ENCODE data around the gene CRK.
"Not testable (repeated sequence)": the region's sequence is repeated elsewhere in the genome, so short reads cannot be mapped to it uniquely, and the experiment has no call there.

The CRK gene

GRCh38 chr17:1423456-1424135, 32.4 kb downstream of the CRK start:
- DNase-seq (ENCODE audit: low spot score) = no peak

GRCh38 chr17:1422885-1423284, 33.1 kb downstream of the CRK start:
- DNase-seq (ENCODE audit: low spot score) = no peak

- no peak for DNase-seq (ENCODE audit: low spot score)
These were observed 34.6 kb downstream of the CRK start for GRCh38 chr17:1421470-1421869.

GRCh38 chr17:1420981-1421380, 35.1 kb downstream of the CRK start:
- no peak for DNase-seq (ENCODE audit: low spot score)

- no peak for DNase-seq (ENCODE audit: low spot score)
These were observed 35.9 kb downstream of the CRK start for GRCh38 chr17:1420163-1420562.

- DNase-seq (ENCODE audit: low spot score) = not testable (repeated sequence)
These were observed 37.6 kb downstream of the CRK start for GRCh38 chr17:1418476-1418875.

- no peak for DNase-seq (ENCODE audit: low spot score)
These were observed 39.6 kb downstream of the CRK start for GRCh38 chr17:1416414-1416813.

- DNase-seq (ENCODE audit: low spot score) = no peak
These were observed 41.4 kb downstream of the CRK start for GRCh38 chr17:1414634-1415033.

- DNase-seq (ENCODE audit: low spot score) = no peak
These were observed 41.9 kb downstream of the CRK start for GRCh38 chr17:1414001-1414574.

- no peak for DNase-seq (ENCODE audit: low spot score)
These were observed 42.7 kb downstream of the CRK start for GRCh38 chr17:1413281-1413791.

GRCh38 chr17:1412185-1413110, 43.6 kb downstream of the CRK start:
- DNase-seq (ENCODE audit: low spot score) = no peak

GRCh38 chr17:1402262-1402586, 53.8 kb downstream of the CRK start:
- DNase-seq (ENCODE audit: low spot score) = no peak

GRCh38 chr17:1399679-1400512, 56.1 kb downstream of the CRK start, which contains the start of gene YWHAE:
YWHAE (minus strand) TSS chr17:1400222; CDS start chr17:1400110, 112 bp downstream.
- DNase-seq (ENCODE audit: low spot score) = peak; percentile 94

GRCh38 chr17:1398931-1399678, 56.9 kb downstream of the CRK start:
- no peak for DNase-seq (ENCODE audit: low spot score)

GRCh38 chr17:1398028-1398427, 58.0 kb downstream of the CRK start:
- DNase-seq (ENCODE audit: low spot score) = no peak

GRCh38 chr17:1395876-1396665, 60.0 kb downstream of the CRK start:
- not testable (repeated sequence) for DNase-seq (ENCODE audit: low spot score)

- DNase-seq (ENCODE audit: low spot score) = no peak
These were observed 64.5 kb downstream of the CRK start for GRCh38 chr17:1391577-1391976.

- DNase-seq (ENCODE audit: low spot score) = no peak
These were observed 65.3 kb downstream of the CRK start for GRCh38 chr17:1390432-1391367.

Data from putamen (tissue), 1 donor.